K562 (cell line): ENCODE data around the gene SLC25A42. TPM values are rescaled to one million over a fixed set of nuclear protein-coding genes. Genes with fewer than 3 reads are reported as not detected.
A peak's percentile ranks its signal among the peaks of the same experiment; 100 is the strongest.

Experiments used
- DLX4 ChIP-seq: fragments of 250-450 bp; sonication (Bioruptor Pico); IDR thresholded peaks from 2 replicates; pipeline ENCODE4 v1.6.1; 2021; ENCODE audit warnings: mild to moderate bottlenecking
- ERF ChIP-seq: fragments of 450-650 bp; formaldehyde crosslinking; IDR thresholded peaks from 2 replicates; pipeline ENCODE4 v1.4.0; 2020; ENCODE audit warnings: mild to moderate bottlenecking, mixed read lengths
- HDAC6 ChIP-seq: IDR thresholded peaks from 2 replicates; pipeline ENCODE4 v1.6.1; 2012; ENCODE audit warnings: low read depth, mild to moderate bottlenecking, control low read depth, inconsistent platforms, low read length, moderate library complexity
- HDGF ChIP-seq: fragments of 450-650 bp; IDR thresholded peaks from 2 replicates; pipeline ENCODE4 v1.6.1; 2016
- HES1 ChIP-seq: fragments of 450-650 bp; IDR thresholded peaks from 2 replicates; pipeline ENCODE4 v1.6.1; 2016; ENCODE audit warnings: low read depth, mild to moderate bottlenecking, moderate library complexity
- KLF16 ChIP-seq: IDR thresholded peaks from 2 replicates; pipeline ENCODE4 v1.6.1; 2016; ENCODE audit warnings: antibody characterized with exemption
- KLF6 ChIP-seq: fragments of 250-450 bp; sonication (Bioruptor Pico); IDR thresholded peaks from 2 replicates; pipeline ENCODE4 v1.4.0; 2020; ENCODE audit warnings: mild to moderate bottlenecking, moderate library complexity, borderline replicate concordance
- MEIS2 ChIP-seq: fragments of 450-650 bp; IDR thresholded peaks from 2 replicates; pipeline ENCODE4 v1.6.1; 2014; ENCODE audit warnings: mild to moderate bottlenecking; ENCODE audit not compliant: partially characterized antibody
- MTA2 ChIP-seq: fragments of 450-650 bp; IDR thresholded peaks from 2 replicates; pipeline ENCODE4 v1.6.1; 2016; ENCODE audit warnings: low read depth
- POLR2A ChIP-seq: fragments of 450-650 bp; conservative IDR thresholded peaks from 2 replicates; pipeline ENCODE4 v1.6.1; 2016
- PTRF ChIP-seq: fragments of 450-650 bp; IDR thresholded peaks from 2 replicates; pipeline ENCODE4 v1.6.1; 2016; ENCODE audit warnings: mild to moderate bottlenecking, missing genetic modification characterization, missing compliant biosample characterization
- SAP30 ChIP-seq: fragments of 200-600 bp; sonication (generic); IDR thresholded peaks from 2 replicates; pipeline ENCODE4 v1.6.1; 2012; ENCODE audit warnings: borderline replicate concordance, low read depth, mild to moderate bottlenecking, moderate library complexity, low read length, control low read depth, inconsistent platforms; ENCODE audit not compliant: insufficient read depth, poor library complexity, severe bottlenecking
- TOE1 ChIP-seq, 2 experiments: fragments of 450-650 bp in 1 of 2; sonication (generic) in 1 of 2; formaldehyde crosslinking in 1 of 2; IDR thresholded peaks; 2 replicates each; pipeline versions ENCODE4 v1.7.1 to v1.8.0; 2016 to 2022; ENCODE audit warnings: borderline replicate concordance in 2 of 2, mild to moderate bottlenecking in 2 of 2, antibody characterized with exemption in 1 of 2, inconsistent platforms in 1 of 2, low read depth in 1 of 2, missing genetic modification reagents in 1 of 2, moderate library complexity in 1 of 2
- USF2 ChIP-seq: sonication (generic); formaldehyde crosslinking; IDR thresholded peaks from 2 replicates; pipeline ENCODE4 v1.5.0; 2020; ENCODE audit warnings: missing genetic modification reagents
- ZC3H4 ChIP-seq: sonication (generic); formaldehyde crosslinking; IDR thresholded peaks from 2 replicates; pipeline ENCODE4 v1.9.0; 2021; ENCODE audit warnings: missing genetic modification reagents, borderline replicate concordance
- ZNF143 ChIP-seq: sonication (generic); formaldehyde crosslinking; IDR thresholded peaks from 2 replicates; pipeline ENCODE4 v1.9.0; 2022; ENCODE audit warnings: mild to moderate bottlenecking, missing genetic modification reagents
- ZNF175 ChIP-seq: fragments of 200-800 bp; sonication (Bioruptor generic); IDR thresholded peaks from 2 replicates; pipeline ENCODE4 v1.6.1; 2016; ENCODE audit warnings: low read depth, mild to moderate bottlenecking, missing genetic modification characterization, missing compliant biosample characterization
- ZNF217 ChIP-seq: sonication (generic); formaldehyde crosslinking; IDR thresholded peaks from 2 replicates; pipeline ENCODE4 v1.8.0; 2022; ENCODE audit warnings: mild to moderate bottlenecking, missing genetic modification reagents
- ZNF23 ChIP-seq: fragments of 250-450 bp; sonication (Bioruptor Pico); IDR thresholded peaks from 2 replicates; pipeline ENCODE4 v1.4.0; 2020; ENCODE audit warnings: mild to moderate bottlenecking
- ZNF668 ChIP-seq: fragments of 250-450 bp; sonication (Bioruptor Pico); IDR thresholded peaks from 2 replicates; pipeline ENCODE4 v1.8.0; 2022; ENCODE audit warnings: mild to moderate bottlenecking, inconsistent platforms
- ZNF75A ChIP-seq: fragments of 450-650 bp; formaldehyde crosslinking; IDR thresholded peaks from 2 replicates; pipeline ENCODE4 v1.4.0; 2020; ENCODE audit warnings: mild to moderate bottlenecking
- polyA plus RNA-seq, 8 experiments: library from polyadenylated mRNA; depleted of rRNA in 4 of 8; stranded (reverse) in 5 of 8; unstranded in 3 of 8; fragments of >200 nt; fragmentation: Nextera tagmentation in 2 of 8; fragmentation: Illumina TruSeq in 1 of 8; extraction: Ambion mirVana in 2 of 8; extraction: Trizol in 1 of 8; gene quantifications; 2 replicates each; pipeline versions ENCODE4 v1.2.1 to v1.2.3, GENCODE V29; 2011 to 2014; ENCODE audit warnings: inconsistent platforms in 1 of 8, missing spikeins in 1 of 8
- total RNA-seq, 7 experiments: library from RNA; depleted of rRNA in 6 of 7; stranded (reverse); fragments of >200 nt in 6 of 7; fragmentation: Illumina TruSeq in 2 of 7; extraction: Trizol in 2 of 7; gene quantifications; 2 replicates each; pipeline versions ENCODE4 v1.2.1 to v1.2.3, GENCODE V29; 2011 to 2021; ENCODE audit warnings: low replicate concordance in 1 of 7
- TF ChIP-seq, protein P1 (sequence below): sonication (generic); formaldehyde crosslinking; IDR thresholded peaks from 2 replicates; pipeline ENCODE4 v1.8.1; 2023; ENCODE audit warnings: mild to moderate bottlenecking, missing genetic modification reagents, moderate library complexity
- TF ChIP-seq, protein P2 (sequence below): sonication (generic); formaldehyde crosslinking; IDR thresholded peaks from 2 replicates; pipeline ENCODE4 v1.8.1; 2023; ENCODE audit warnings: mild to moderate bottlenecking, missing genetic modification reagents
- TF ChIP-seq, protein P3 (sequence below): sonication (generic); formaldehyde crosslinking; IDR thresholded peaks from 2 replicates; pipeline ENCODE4 v1.9.0; 2022; ENCODE audit warnings: mild to moderate bottlenecking, missing genetic modification reagents

The SLC25A42 gene
- total and polyA plus RNA-seq, 9 of the 15 experiments (the other 6 are each of a cell fraction or from before 2014, with no cell fraction given) = 0.59 to 32.2 (median 14.1) TPM

DNA sequence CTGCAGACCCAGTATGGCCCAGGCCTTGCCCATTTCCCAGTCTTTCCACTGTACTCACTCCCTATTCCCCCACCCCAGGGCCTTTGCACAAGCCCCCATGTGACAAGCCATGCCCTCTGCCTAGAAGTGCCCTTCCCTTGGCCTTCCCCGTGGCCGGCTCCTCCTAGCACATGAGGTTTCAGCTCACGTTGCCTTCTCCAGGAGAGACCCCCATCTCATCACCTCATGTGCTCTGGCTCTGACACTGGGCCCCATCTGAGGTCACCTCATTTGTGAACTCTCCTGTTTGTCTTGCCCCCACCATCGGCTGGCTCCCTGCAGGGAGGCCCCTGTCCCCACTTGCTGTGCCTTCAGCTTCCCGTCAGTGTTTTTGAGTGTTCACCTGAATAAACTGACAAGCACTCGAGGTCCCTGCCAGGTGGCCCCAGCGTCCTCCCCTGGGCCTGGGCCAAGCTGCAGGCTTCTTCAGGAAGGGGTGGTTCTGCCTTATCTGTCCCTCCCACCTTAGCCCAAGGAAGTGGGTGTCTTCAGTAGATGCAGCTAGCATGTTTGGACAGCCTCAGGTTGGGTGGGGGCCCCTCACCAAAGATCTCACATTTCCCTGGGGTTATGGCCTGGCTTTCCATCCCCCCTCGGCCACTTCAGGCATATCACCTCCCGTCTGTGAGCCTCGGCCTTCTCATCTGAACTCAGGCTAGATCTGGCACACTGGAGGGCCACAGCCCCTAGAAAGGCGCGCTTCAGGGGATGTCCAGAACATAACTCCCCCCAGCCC is 3.8 kb upstream of the SLC25A42 start (continued):
- TF ChIP-seq PTRF (tag) = no peak
- no peak for TF ChIP-seq ZNF23 (CRISPR knock-in tag)
- no peak; the same call in 1 of the 2 replicates for TF ChIP-seq HDGF
- no peak for TF ChIP-seq ERF (CRISPR knock-in tag)
- no peak for TF ChIP-seq ZNF668 (CRISPR knock-in tag)
- TF ChIP-seq DLX4 = no peak
- TF ChIP-seq MEIS2 = peak; percentile 74
- peak; percentile 95 for TF ChIP-seq MTA2
- TF ChIP-seq ZNF175 (CRISPR knock-in tag) = no peak
- TF ChIP-seq, protein P1, sequence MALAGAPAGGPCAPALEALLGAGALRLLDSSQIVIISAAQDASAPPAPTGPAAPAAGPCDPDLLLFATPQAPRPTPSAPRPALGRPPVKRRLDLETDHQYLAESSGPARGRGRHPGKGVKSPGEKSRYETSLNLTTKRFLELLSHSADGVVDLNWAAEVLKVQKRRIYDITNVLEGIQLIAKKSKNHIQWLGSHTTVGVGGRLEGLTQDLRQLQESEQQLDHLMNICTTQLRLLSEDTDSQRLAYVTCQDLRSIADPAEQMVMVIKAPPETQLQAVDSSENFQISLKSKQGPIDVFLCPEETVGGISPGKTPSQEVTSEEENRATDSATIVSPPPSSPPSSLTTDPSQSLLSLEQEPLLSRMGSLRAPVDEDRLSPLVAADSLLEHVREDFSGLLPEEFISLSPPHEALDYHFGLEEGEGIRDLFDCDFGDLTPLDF = peak; percentile 44; the same call in 1 of the 2 replicates
- no peak for TF ChIP-seq ZNF143 (CRISPR knock-in tag)
- TF ChIP-seq HDAC6 = no peak
- no peak for TF ChIP-seq ZNF75A (CRISPR knock-in tag)
- no peak for TF ChIP-seq SAP30
- no peak for TF ChIP-seq ZC3H4 (CRISPR knock-in tag)
- no peak for TF ChIP-seq TOE1 (IDR thresholded peaks at IDR 0.05; ENCODE audit: borderline replicate concordance)
- no peak for TF ChIP-seq TOE1 (CRISPR knock-in tag; IDR thresholded peaks at IDR 0.05; ENCODE audit: borderline replicate concordance, low read depth)
- TF ChIP-seq, protein P2, sequence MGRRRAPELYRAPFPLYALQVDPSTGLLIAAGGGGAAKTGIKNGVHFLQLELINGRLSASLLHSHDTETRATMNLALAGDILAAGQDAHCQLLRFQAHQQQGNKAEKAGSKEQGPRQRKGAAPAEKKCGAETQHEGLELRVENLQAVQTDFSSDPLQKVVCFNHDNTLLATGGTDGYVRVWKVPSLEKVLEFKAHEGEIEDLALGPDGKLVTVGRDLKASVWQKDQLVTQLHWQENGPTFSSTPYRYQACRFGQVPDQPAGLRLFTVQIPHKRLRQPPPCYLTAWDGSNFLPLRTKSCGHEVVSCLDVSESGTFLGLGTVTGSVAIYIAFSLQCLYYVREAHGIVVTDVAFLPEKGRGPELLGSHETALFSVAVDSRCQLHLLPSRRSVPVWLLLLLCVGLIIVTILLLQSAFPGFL (CRISPR knock-in tag) = no peak
- no peak for TF ChIP-seq POLR2A
- TF ChIP-seq USF2 = no peak
- TF ChIP-seq KLF6 (CRISPR knock-in tag) = no peak
- TF ChIP-seq ZNF217 = no peak
- TF ChIP-seq HES1 = peak; percentile 75
- TF ChIP-seq, protein P3, sequence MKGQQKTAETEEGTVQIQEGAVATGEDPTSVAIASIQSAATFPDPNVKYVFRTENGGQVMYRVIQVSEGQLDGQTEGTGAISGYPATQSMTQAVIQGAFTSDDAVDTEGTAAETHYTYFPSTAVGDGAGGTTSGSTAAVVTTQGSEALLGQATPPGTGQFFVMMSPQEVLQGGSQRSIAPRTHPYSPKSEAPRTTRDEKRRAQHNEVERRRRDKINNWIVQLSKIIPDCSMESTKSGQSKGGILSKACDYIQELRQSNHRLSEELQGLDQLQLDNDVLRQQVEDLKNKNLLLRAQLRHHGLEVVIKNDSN (CRISPR knock-in tag) = no peak; the same call in 1 of the 2 replicates
- peak; percentile 97 for TF ChIP-seq KLF16
